Body of pancreas (tissue), 4 donors: ENCODE data around the gene PPIE. TPM values are rescaled to one million over a fixed set of nuclear protein-coding genes. Genes with fewer than 3 reads are reported as not detected.
A peak's percentile ranks its signal among the peaks of the same experiment; 100 is the strongest.

ENCODE experiments used
- ATAC-seq: fragments of 150-250 bp; one replicate; pipeline ENCODE4 v1.9.1; 2016
- DNase-seq, 4 donors: peaks; one replicate each; pipeline ENCODE4 v3.0.0-alpha.2; 2019
- H3K27ac ChIP-seq, 4 donors: fragments of 200-600 bp; sonication (generic); 1 replicate in 3 of 4; 2 replicates in 1 of 4; pipeline versions ENCODE4 v1.5.1 to v1.6.1; 2016 to 2019; ENCODE audit warnings: mild to moderate bottlenecking in 1 of 4, mixed read lengths in 1 of 4, moderate library complexity in 1 of 4
- H3K27me3 ChIP-seq, 2 donors: fragments of 200-600 bp; sonication (generic); one replicate each; pipeline ENCODE4 v1.6.0; 2016; ENCODE audit warnings: mild to moderate bottlenecking in 1 of 2
- H3K36me3 ChIP-seq, 2 donors: fragments of 200-600 bp; sonication (generic); replicated peaks in 1 of 2; 2 replicates each; pipeline ENCODE4 v1.5.1; 2016; ENCODE audit warnings: low read depth in 2 of 2; ENCODE audit not compliant: insufficient read depth in 1 of 2
- H3K4me1 ChIP-seq: fragments of 200-600 bp; sonication (generic); one replicate; pipeline ENCODE4 v1.6.0; 2016
- H3K4me3 ChIP-seq, 2 donors: fragments of 200-600 bp; sonication (generic); 1 replicate in 1 of 2; 2 replicates in 1 of 2; pipeline ENCODE4 v1.5.1; 2016 to 2019
- H3K9me3 ChIP-seq, 3 donors: fragments of 200-600 bp; sonication (generic); 1 replicate in 2 of 3; 2 replicates in 1 of 3; pipeline ENCODE4 v1.5.1; 2016
- POLR2A ChIP-seq, 3 donors: fragments of 450-650 bp; IDR thresholded peaks; one replicate each; pipeline ENCODE4 v1.6.1; 2016; ENCODE audit warnings: antibody characterized with exemption in 3 of 3, mild to moderate bottlenecking in 2 of 3
- WGBS, 2 donors: methylation state at CpG; one replicate each; pipeline ENCODE4 v1.1.5; 2017; 5-methylcytosine and 5-hydroxymethylcytosine counted together
- intact Hi-C: fragments of 100-400 bp; cut with DNase I; formaldehyde crosslinking; loops from one replicate; pipeline ENCODE4 v1.15.1; 2023
- total RNA-seq, 2 donors: library from RNA; depleted of rRNA; stranded (reverse); fragments of >200 nt; gene quantifications; one replicate each; pipeline ENCODE4 v1.1.0, GENCODE V29; 2016
- TF ChIP-seq, protein P1 (sequence below), 7 experiments: fragments of 450-650 bp in 4 of 7; fragments of 200-600 bp in 3 of 7; sonication (generic) in 3 of 7; IDR thresholded peaks; one replicate each; pipeline ENCODE4 v1.5.1; 2016 to 2019; ENCODE audit warnings: antibody characterized with exemption in 7 of 7

The PPIE gene
- total RNA-seq, 2 donors from 2014 or later: 25.9 to 33.6 TPM

DNA sequence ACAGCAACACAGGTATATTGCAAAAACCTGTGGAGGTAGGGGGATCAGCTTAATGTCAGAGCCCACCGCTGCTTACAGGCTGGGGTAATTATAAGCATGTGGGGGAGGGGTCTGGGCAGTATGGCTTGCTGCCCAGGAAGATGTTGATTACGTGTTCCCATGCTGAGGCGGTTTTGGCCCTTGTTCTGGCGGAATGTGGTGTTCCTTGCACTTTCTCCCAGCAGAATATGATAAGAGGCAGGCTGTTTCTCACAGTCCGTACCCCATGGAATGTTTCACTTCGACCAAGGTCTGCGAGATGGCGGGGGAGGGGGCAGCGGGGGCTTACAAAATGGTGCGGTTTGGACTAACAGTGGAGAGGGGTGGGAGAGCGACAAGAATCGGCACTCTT is 37.6 kb upstream of the PPIE start:
- Histone ChIP-seq H3K4me1 (peaks cover 33% of the 10 kb centered on the region), H3K9me3 (no peaks in the 10 kb centered on the region), H3K27ac (peak overlapping the region; percentile 65 to 88 (median 81)), H3K27me3 (no peaks in the 10 kb centered on the region), H3K36me3 (no peaks in the 10 kb centered on the region), H3K4me3 (no peak overlapping the region)
- peak; percentile 88 to 94 (median 93) for DNase-seq
- intact Hi-C loops: no loop called here
- ATAC-seq: peak; percentile 82
- TF ChIP-seq POLR2A (IDR thresholded peaks at IDR 0.05): peak in 1 of 3 donors; percentile 61
- TF ChIP-seq, protein P1, sequence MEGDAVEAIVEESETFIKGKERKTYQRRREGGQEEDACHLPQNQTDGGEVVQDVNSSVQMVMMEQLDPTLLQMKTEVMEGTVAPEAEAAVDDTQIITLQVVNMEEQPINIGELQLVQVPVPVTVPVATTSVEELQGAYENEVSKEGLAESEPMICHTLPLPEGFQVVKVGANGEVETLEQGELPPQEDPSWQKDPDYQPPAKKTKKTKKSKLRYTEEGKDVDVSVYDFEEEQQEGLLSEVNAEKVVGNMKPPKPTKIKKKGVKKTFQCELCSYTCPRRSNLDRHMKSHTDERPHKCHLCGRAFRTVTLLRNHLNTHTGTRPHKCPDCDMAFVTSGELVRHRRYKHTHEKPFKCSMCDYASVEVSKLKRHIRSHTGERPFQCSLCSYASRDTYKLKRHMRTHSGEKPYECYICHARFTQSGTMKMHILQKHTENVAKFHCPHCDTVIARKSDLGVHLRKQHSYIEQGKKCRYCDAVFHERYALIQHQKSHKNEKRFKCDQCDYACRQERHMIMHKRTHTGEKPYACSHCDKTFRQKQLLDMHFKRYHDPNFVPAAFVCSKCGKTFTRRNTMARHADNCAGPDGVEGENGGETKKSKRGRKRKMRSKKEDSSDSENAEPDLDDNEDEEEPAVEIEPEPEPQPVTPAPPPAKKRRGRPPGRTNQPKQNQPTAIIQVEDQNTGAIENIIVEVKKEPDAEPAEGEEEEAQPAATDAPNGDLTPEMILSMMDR (IDR thresholded peaks at IDR 0.05): no peak
- WGBS, 2 donors: 5 to 11% methylated on average over 12 of the region's 12 CpGs

DNA sequence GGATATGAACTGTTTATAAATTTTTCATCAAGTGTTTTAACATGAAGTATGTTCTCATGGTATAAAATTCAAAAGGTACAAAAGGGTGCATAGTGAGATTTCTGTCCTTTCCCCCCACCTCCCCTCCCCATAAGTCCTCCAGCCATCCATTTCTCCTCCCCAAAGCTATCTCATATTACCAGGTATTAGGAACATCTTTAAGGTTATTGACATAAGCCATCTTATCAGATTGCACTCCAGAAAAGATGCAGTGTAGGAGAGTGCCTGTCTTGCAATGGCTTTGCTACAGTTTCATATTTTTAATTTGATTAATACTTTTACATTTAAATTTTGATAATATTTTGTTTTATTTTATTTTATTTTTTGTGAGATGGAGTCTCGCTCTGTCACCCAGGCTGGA is 33.9 kb upstream of the PPIE start:
- Histone ChIP-seq H3K4me3 (no peak overlapping the region), H3K27me3 (no peaks in the 10 kb centered on the region), H3K4me1 (peaks cover 35% of the 10 kb centered on the region), H3K27ac (no peak overlapping the region), H3K9me3 (peaks cover 0 to 3% (median 0%) of the 10 kb centered on the region in 3 donors), H3K36me3 (no peaks in the 10 kb centered on the region)
- WGBS, 2 donors: 93 to 94% methylated on average over 1 of the region's 1 CpG
- intact Hi-C loops: no loop called here
- no peak for TF ChIP-seq POLR2A (IDR thresholded peaks at IDR 0.05)
- TF ChIP-seq, protein P1 (IDR thresholded peaks at IDR 0.05): no peak
- DNase-seq (no peak), ATAC-seq (no peak)

GRCh38 chr1:39707506-39707905 is 31.2 kb upstream of the PPIE start:
- WGBS, 2 donors: 18 to 28% methylated on average over 4 of the region's 4 CpGs
- Histone ChIP-seq H3K36me3 (no peaks in the 10 kb centered on the region), H3K9me3 (peaks cover 0 to 3% (median 0%) of the 10 kb centered on the region in 3 donors), H3K4me3 (no peak overlapping the region), H3K27me3 (no peaks in the 10 kb centered on the region), H3K4me1 (peaks cover 10% of the 10 kb centered on the region), H3K27ac (no peak overlapping the region)
- TF ChIP-seq POLR2A (IDR thresholded peaks at IDR 0.05): no peak
- TF ChIP-seq, protein P1 (IDR thresholded peaks at IDR 0.05): no peak
- peak; percentile 47 for ATAC-seq
- no peak for DNase-seq
- intact Hi-C loops: no loop called here

GRCh38 chr1:39711104-39711965 is 27.3 kb upstream of the PPIE start:
- TF ChIP-seq, protein P1 (IDR thresholded peaks at IDR 0.05): no peak
- TF ChIP-seq POLR2A (IDR thresholded peaks at IDR 0.05): no peak
- WGBS, 2 donors: 73 to 78% methylated on average over 11 to 12 of the region's 12 CpGs
- no peak for ATAC-seq
- H3K27ac ChIP-seq: no peak overlapping the region
- no peak overlapping the region for H3K4me3 ChIP-seq
- DNase-seq: no peak
- peaks cover 0 to 3% (median 0%) of the 10 kb centered on the region in 3 donors for H3K9me3 ChIP-seq
- intact Hi-C loops: no loop called here
- no peaks in the 10 kb centered on the region for H3K36me3 ChIP-seq
- no peaks in the 10 kb centered on the region for H3K27me3 ChIP-seq
- peaks cover 6% of the 10 kb centered on the region for H3K4me1 ChIP-seq

DNA sequence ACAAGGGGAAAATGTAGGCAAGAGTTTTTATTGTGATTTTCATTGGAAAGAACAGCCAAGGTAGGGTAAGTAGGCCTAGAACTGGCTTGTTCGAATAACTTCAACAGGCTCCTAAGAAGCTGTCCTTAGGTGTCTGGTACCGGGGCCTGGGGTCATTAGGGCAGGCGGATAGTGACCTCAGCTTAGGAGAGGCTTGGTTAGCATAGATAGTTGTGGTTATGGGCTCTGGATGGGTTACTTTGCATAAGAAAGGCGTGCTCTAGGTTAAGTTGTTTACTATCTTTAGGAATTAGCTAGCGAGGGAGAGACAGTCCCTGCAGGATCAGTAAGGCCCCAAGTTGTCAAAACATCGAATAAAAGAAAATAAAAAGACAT is 26.7 kb upstream of the PPIE start:
- DNase-seq (no peak), ATAC-seq (no peak)
- no peak overlapping the region for H3K4me3 ChIP-seq
- no peaks in the 10 kb centered on the region for H3K36me3 ChIP-seq
- TF ChIP-seq, protein P1 (IDR thresholded peaks at IDR 0.05): no peak
- TF ChIP-seq POLR2A (IDR thresholded peaks at IDR 0.05): no peak
- WGBS, 2 donors: 84% methylated on average over 6 of the region's 6 CpGs
- no peaks in the 10 kb centered on the region for H3K9me3 ChIP-seq
- H3K4me1 ChIP-seq: peaks cover 6% of the 10 kb centered on the region
- intact Hi-C loops: no loop called here
- H3K27ac ChIP-seq: no peak overlapping the region
- no peaks in the 10 kb centered on the region for H3K27me3 ChIP-seq
